IMR-90 (cell line): ENCODE results near the gene KIAA0513. TPM values are rescaled to one million over a fixed set of nuclear protein-coding genes. Genes with fewer than 3 reads are reported as not detected.

ENCODE experiments used
- ATAC-seq: fragments of 200-7000 bp; cut with Tn5 transposase; 2 replicates; pipeline ENCODE4 v1.9.1; 2020; ENCODE audit warnings: low read depth, mild to moderate bottlenecking, moderate library complexity
- BruUV-seq: library from RNA; stranded (reverse); fragments of 400-500 nt; replicated peaks from 2 replicates; lab custom pipeline; 2021; lab: Mats Ljungman, UMichigan
- CTCF ChIA-PET: fragments of 300-600 bp; formaldehyde crosslinking; extraction: SDS; loops from one replicate; lab custom pipeline; 2021; ENCODE audit warnings: antibody characterized with exemption; lab: Yijun Ruan, JAX
- POLR2A ChIA-PET: fragments of 300-600 bp; sonication (Branson Sonifier 250); formaldehyde crosslinking; loops from one replicate; lab custom pipeline; 2022; ENCODE audit warnings: antibody characterized with exemption; ENCODE audit not compliant: unreplicated experiment; lab: Charles Lee
- DNase-seq: peaks from one replicate; pipeline ENCODE4 v3.0.0; 2013
- H2AFZ ChIP-seq: replicated peaks from 2 replicates; pipeline ENCODE3; 2013; ENCODE audit warnings: low read length, mild to moderate bottlenecking; ENCODE audit not compliant: poor library complexity
- H2AK5ac ChIP-seq: 2 replicates; pipeline ENCODE4 v1.6.1; 2013; ENCODE audit warnings: low read depth, low read length, inconsistent platforms
- H2AK9ac ChIP-seq: replicated peaks from 2 replicates; pipeline ENCODE3; 2013; ENCODE audit warnings: mild to moderate bottlenecking, low read depth, low read length, moderate library complexity; ENCODE audit not compliant: poor library complexity
- H2BK120ac ChIP-seq: 2 replicates; pipeline ENCODE4 v1.6.1; 2013; ENCODE audit warnings: low read depth, low read length, inconsistent platforms
- H2BK15ac ChIP-seq: 3 replicates; pipeline ENCODE4 v1.6.1; 2013; ENCODE audit warnings: low read depth, low read length, inconsistent platforms
- H2BK20ac ChIP-seq: 2 replicates; pipeline ENCODE4 v1.6.1; 2013; ENCODE audit warnings: low read depth, mild to moderate bottlenecking, inconsistent platforms, low read length, moderate library complexity
- H2BK5ac ChIP-seq: 2 replicates; pipeline ENCODE4 v1.6.1; 2013; ENCODE audit warnings: mild to moderate bottlenecking, low read depth, low read length, inconsistent platforms; ENCODE audit not compliant: poor library complexity, severe bottlenecking
- H3K14ac ChIP-seq: replicated peaks from 2 replicates; pipeline ENCODE4 v1.6.1; 2013; ENCODE audit warnings: low read depth, low read length, inconsistent platforms
- H3K18ac ChIP-seq: 2 replicates; pipeline ENCODE4 v1.6.1; 2013; ENCODE audit warnings: low read depth, low read length, control low read depth
- H3K23ac ChIP-seq: 2 replicates; pipeline ENCODE4 v1.6.1; 2013; ENCODE audit warnings: low read depth, low read length, inconsistent platforms
- H3K27ac ChIP-seq: 2 replicates; pipeline ENCODE4 v1.5.1; 2013; ENCODE audit warnings: mild to moderate bottlenecking, control low read depth, low read length; ENCODE audit not compliant: insufficient read depth
- H3K27me3 ChIP-seq: 2 replicates; pipeline ENCODE4 v1.6.1; 2013; ENCODE audit warnings: low read length; ENCODE audit not compliant: control insufficient read depth, insufficient read depth
- H3K36me3 ChIP-seq: 2 replicates; pipeline ENCODE4 v1.6.1; 2013; ENCODE audit warnings: low read length, mixed read lengths; ENCODE audit not compliant: control insufficient read depth, insufficient read depth
- H3K4ac ChIP-seq: 2 replicates; pipeline ENCODE4 v1.6.1; 2013; ENCODE audit warnings: low read depth, low read length, inconsistent platforms
- H3K4me1 ChIP-seq: 2 replicates; pipeline ENCODE4 v1.6.1; 2013; ENCODE audit warnings: low read length, mixed read lengths; ENCODE audit not compliant: control insufficient read depth, insufficient read depth
- H3K4me2 ChIP-seq: 2 replicates; pipeline ENCODE4 v1.6.1; 2013; ENCODE audit warnings: low read depth, mild to moderate bottlenecking, control low read depth, low read length, moderate library complexity
- H3K4me3 ChIP-seq: 2 replicates; pipeline ENCODE4 v1.5.1; 2013; ENCODE audit warnings: low read depth, mild to moderate bottlenecking, control low read depth, low read length, moderate library complexity; ENCODE audit not compliant: insufficient read depth
- H3K56ac ChIP-seq: 2 replicates; pipeline ENCODE4 v1.6.1; 2013; ENCODE audit warnings: low read length, inconsistent platforms; ENCODE audit not compliant: insufficient read depth; ENCODE audit errors: extremely low read depth
- H3K79me1 ChIP-seq, 2 experiments: 2 replicates each; pipeline ENCODE4 v1.6.1; 2013; ENCODE audit warnings: low read length in 2 of 2, inconsistent platforms in 1 of 2, low read depth in 1 of 2
- H3K9ac ChIP-seq: 2 replicates; pipeline ENCODE4 v1.6.1; 2013; ENCODE audit warnings: low read depth, low read length, control low read depth
- H3K9me1 ChIP-seq: 2 replicates; pipeline ENCODE4 v1.6.1; 2013; ENCODE audit warnings: low read length, inconsistent platforms; ENCODE audit not compliant: insufficient read depth
- H3K9me3 ChIP-seq: 2 replicates; pipeline ENCODE4 v1.6.1; 2013; ENCODE audit warnings: low read length; ENCODE audit not compliant: control insufficient read depth, insufficient read depth
- H4K20me1 ChIP-seq: 2 replicates; pipeline ENCODE4 v1.6.1; 2013; ENCODE audit warnings: low read length, inconsistent platforms; ENCODE audit not compliant: insufficient read depth
- H4K5ac ChIP-seq: 2 replicates; pipeline ENCODE4 v1.6.1; 2013; ENCODE audit warnings: mild to moderate bottlenecking, low read depth, low read length, control low read depth
- H4K8ac ChIP-seq, 2 experiments: 2 replicates each; pipeline ENCODE4 v1.6.1; 2013; ENCODE audit warnings: low read depth in 2 of 2, low read length in 2 of 2, control low read depth in 1 of 2, inconsistent platforms in 1 of 2
- H4K91ac ChIP-seq: 2 replicates; pipeline ENCODE4 v1.6.1; 2013; ENCODE audit warnings: low read depth, low read length, inconsistent platforms; ENCODE audit not compliant: insufficient read depth
- BHLHE40 ChIP-seq: fragments of 150-350 bp; IDR thresholded peaks from 2 replicates; pipeline ENCODE4 v1.6.1; 2016; ENCODE audit warnings: mild to moderate bottlenecking, low read depth, low read length
- CEBPB ChIP-seq: IDR thresholded peaks from 2 replicates; pipeline ENCODE4 v1.6.1; 2012; ENCODE audit warnings: low read depth, low read length, improper control_type of control experiment
- CHD1 ChIP-seq: IDR thresholded peaks from 2 replicates; pipeline ENCODE4 v1.6.1; 2012; ENCODE audit warnings: low read depth, low read length, improper control_type of control experiment
- FOS ChIP-seq: fragments of 150-350 bp; IDR thresholded peaks from 2 replicates; pipeline ENCODE4 v1.6.1; 2016; ENCODE audit warnings: low read depth, low read length
- MAFK ChIP-seq: IDR thresholded peaks from 2 replicates; pipeline ENCODE4 v1.6.1; 2012; ENCODE audit warnings: low read depth, low read length, improper control_type of control experiment
- MAZ ChIP-seq: IDR thresholded peaks from 2 replicates; pipeline ENCODE4 v1.6.1; 2012; ENCODE audit warnings: low read depth, mild to moderate bottlenecking, low read length, improper control_type of control experiment, moderate library complexity, borderline replicate concordance
- NFE2L2 ChIP-seq: fragments of 150-350 bp; IDR thresholded peaks from 2 replicates; pipeline ENCODE4 v1.6.1; 2016; ENCODE audit warnings: low read depth, mild to moderate bottlenecking, low read length
- POLR2A ChIP-seq: IDR thresholded peaks from 2 replicates; pipeline ENCODE4 v1.6.1; 2012; ENCODE audit warnings: mild to moderate bottlenecking, low read depth, low read length
- RAD21 ChIP-seq: IDR thresholded peaks from 2 replicates; pipeline ENCODE4 v1.6.1; 2012; ENCODE audit warnings: low read length, improper control_type of control experiment
- RCOR1 ChIP-seq: IDR thresholded peaks from 2 replicates; pipeline ENCODE4 v1.6.1; 2012; ENCODE audit warnings: mild to moderate bottlenecking, low read length, improper control_type of control experiment; ENCODE audit not compliant: insufficient replicate concordance
- RFX5 ChIP-seq: IDR thresholded peaks from 2 replicates; pipeline ENCODE4 v1.8.0; 2012; ENCODE audit warnings: low read depth, mild to moderate bottlenecking, low read length, moderate library complexity
- WGBS, 2 experiments: methylation state at CpG; one replicate each; pipeline versions ENCODE4 v1.1.5 to v1.1.7; 2013; ENCODE audit warnings: missing lambda C conversion rate in 2 of 2; ENCODE audit not compliant: insufficient read length in 1 of 2; ENCODE audit errors: extremely low coverage in 2 of 2; 5-methylcytosine and 5-hydroxymethylcytosine counted together
- dilution Hi-C: fragments of 300-500 bp; cut with HindIII; formaldehyde crosslinking; loops from one replicate; pipeline ENCODE4 v1.14.3; 2018; ENCODE audit warnings: low sequenced_read_pairs; ENCODE audit not compliant: unreplicated experiment
- in situ Hi-C: fragments of 300-500 bp; cut with MboI; formaldehyde crosslinking; loops from 3 replicates; pipeline ENCODE4 v1.14.3; 2019; ENCODE audit warnings: low sequenced_read_pairs, inconsistent platforms, mixed read lengths
- intact Hi-C: fragments of 100-400 bp; cut with micrococcal nuclease; formaldehyde crosslinking; loops from 2 replicates; pipeline ENCODE4 v1.10.0; 2022
- polyA plus RNA-seq, 3 experiments: library from polyadenylated mRNA; depleted of rRNA; stranded (reverse); fragments of >200 nt; gene quantifications; 2 replicates each; pipeline ENCODE4 v1.2.3, GENCODE V29; 2012; ENCODE audit warnings: low replicate concordance in 1 of 3
- total RNA-seq: library from RNA; depleted of rRNA; stranded (reverse); fragments of >200 nt; gene quantifications from 2 replicates; pipeline ENCODE4 v1.2.3, GENCODE V29; 2012

Gene KIAA0513
- total and polyA plus RNA-seq, 2 of the 4 experiments (the other 2 are of a cell fraction) = 9.5 TPM

DNA sequence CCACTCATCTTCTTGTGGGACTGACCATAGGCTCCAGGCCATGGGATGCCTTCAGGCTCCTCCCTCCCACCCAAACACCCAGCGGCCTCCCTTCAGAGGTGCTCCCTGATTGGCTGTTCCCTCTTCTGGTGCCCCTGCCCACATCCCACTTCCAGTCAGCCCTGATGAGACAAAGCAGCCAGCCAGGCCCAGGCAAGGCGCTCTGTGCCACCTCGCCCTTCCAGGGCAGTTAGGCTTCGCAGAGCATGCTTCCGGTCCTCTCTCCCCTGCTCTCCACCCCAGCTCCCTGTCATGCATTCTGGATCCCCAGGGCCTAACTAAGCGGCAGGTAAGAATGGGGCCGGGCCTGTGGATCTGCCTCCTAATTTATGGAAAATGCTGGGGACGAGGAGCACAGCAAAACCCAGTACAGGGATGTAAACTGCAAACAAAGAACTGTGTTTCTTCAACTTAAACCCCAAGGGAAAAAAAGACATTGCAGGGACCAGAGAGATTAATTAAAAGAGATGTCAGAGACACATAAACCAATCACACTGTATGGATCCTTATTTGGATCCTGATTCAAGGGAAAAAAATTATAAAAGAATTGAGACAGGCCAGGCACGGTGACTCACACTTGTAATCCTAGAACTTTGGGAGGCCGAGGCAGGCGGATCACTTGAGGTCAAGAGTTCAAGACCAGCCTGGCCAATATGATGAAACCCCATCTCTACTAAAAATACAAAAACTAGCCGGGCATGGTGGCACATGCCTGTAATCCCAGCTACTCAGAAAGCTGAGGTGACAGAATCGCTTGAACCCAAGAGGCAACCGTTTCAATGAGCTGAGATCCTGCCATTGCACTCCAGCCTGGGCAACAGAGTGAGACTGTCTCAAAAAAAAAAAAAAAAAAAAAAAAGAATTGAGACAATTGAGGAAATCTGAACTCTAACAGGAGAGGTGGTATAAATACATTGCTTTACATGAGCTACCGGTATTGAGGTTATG is 42.2 kb upstream of the KIAA0513 start (continued):
- TF ChIP-seq RAD21 (no peak), RCOR1 (no peak), RFX5 (no peak)

DNA sequence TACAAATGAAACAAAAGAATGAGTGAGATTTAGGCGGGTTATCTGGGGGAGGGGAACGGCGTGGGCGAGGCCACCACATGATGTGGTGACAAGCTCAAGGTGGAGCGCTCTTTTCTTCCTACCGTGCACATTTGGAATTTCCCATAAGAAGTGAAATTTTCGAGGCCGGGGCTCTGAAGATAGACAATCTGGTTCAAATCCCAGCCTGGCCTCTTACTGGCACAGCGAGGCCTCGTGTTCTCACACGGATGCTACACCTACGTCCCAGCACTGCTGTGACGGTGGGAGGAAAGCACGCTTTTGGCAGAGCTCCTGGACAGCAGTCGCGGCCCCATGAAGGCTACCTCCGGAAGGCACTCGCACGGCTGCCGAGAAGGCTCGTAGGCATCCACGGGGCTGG is 41.5 kb upstream of the KIAA0513 start:
- H3K4me2 ChIP-seq = no peak overlapping the region

More for the DNA sequence above, 41.5 kb upstream of the KIAA0513 start:
- Histone ChIP-seq H2AK5ac (peak overlapping the region; percentile 100), H3K14ac (peak overlapping the region; percentile 83), H3K27ac (peak overlapping the region; percentile 87), H2BK20ac (peak overlapping the region; percentile 71), H2BK120ac (peak overlapping the region; percentile 82), H4K91ac (peak overlapping the region; percentile 91), H3K4ac (peak overlapping the region; percentile 90), H3K4me1 (peaks cover 27% of the 10 kb centered on the region), H3K56ac (peak overlapping the region; percentile 67; the same call in 1 of the 2 replicates), H3K18ac (peak overlapping the region; percentile 49), H3K23ac (peak overlapping the region; percentile 46; the same call in 1 of the 2 replicates), H2BK5ac (peak overlapping the region; percentile 70), H4K5ac (peak overlapping the region; percentile 60), H3K9me1 (peaks cover 43% of the 10 kb centered on the region), H2AK9ac (peak overlapping the region; percentile 86), H4K20me1 (no peaks in the 10 kb centered on the region), H3K27me3 (no peaks in the 10 kb centered on the region), H2BK15ac (peak overlapping the region; percentile 99), H3K79me1 (peaks cover 53 to 87% of the 10 kb centered on the region in 2 experiments), H3K36me3 (peaks cover 63% of the 10 kb centered on the region), H3K9ac (no peak overlapping the region), H3K4me3 (no peak overlapping the region), H2AFZ (no peak overlapping the region), H4K8ac (peak overlapping the region; percentile 88 to 96), H3K9me3 (no peaks in the 10 kb centered on the region)
- ChIA-PET CTCF (no interaction called here), POLR2A (no interaction called here)
- no TSS peak for BruUV-seq
- TF ChIP-seq POLR2A (no peak), CHD1 (no peak), MAZ (no peak), FOS (no peak), BHLHE40 (no peak), RFX5 (no peak), RCOR1 (no peak), RAD21 (no peak), CEBPB (no peak), NFE2L2 (no peak), MAFK (no peak)
- intact Hi-C loops (no loop called here), dilution Hi-C loops (no loop called here), in situ Hi-C loops (no loop called here)
- no peak for ATAC-seq
- DNase-seq = no peak
- 96% methylated on average over 19 of the region's 22 CpGs; no CpG with 5 or more reads in 1 of the 2 experiments for WGBS, 2 experiments
